Ammon's horn (tissue), 1 donor: ENCODE data around the gene SAMD3.
A peak's percentile ranks its signal among the peaks of the same experiment; 100 is the strongest.
"Not testable (repeated sequence)": the region's sequence is repeated elsewhere in the genome, so short reads cannot be mapped to it uniquely, and the experiment has no call there.

Source experiments
- DNase-seq: peaks from one replicate; pipeline ENCODE4 v3.0.0-alpha.2; 2016; ENCODE audit warnings: low spot score

The SAMD3 gene

GRCh38 chr6:130207979-130208649, 14.6 kb downstream of the SAMD3 start:
- no peak for DNase-seq

- DNase-seq, result no peak
These were observed 16.3 kb downstream of the SAMD3 start for GRCh38 chr6:130206479-130206878.

- no peak for DNase-seq
These were observed 18.4 kb downstream of the SAMD3 start for GRCh38 chr6:130204322-130204721.

DNA sequence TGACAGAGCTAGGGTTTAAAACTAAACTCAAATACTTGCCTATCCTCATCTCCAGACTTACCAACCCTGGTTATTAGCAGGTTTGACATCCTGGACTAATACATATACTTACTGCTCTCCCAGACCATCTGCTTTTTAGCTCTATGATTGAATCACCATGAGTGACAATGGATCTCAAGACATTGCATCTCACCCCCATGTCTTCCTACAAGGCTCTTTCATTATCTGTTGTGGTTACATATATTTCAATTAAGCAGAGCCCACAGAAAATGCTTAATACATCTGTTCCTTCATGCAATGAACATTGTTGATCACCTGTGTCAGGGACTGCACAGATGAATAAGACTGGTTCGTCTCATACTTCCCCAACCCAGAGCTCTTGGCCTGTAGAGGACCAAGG, 19.4 kb downstream of the SAMD3 start:
- DNase-seq, result no peak

DNA sequence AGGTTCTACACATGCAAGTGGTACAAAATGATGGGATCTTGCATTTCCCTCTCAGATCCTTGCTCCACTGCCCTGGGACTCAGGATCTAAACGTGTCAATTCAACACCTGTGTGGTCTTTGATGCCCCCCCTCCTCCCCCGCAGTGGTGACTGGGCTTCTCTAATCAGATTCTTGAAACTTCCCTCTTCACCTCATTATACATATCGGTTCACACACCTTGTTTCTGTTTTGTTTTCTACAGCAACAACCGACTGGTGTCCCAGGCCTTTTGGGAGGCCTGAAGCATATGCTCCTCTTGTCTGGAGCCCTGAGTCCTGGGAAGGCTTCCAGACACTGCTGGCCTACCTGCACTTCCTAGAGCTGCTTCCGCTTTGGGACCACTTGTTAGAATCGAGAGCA, 20.0 kb downstream of the SAMD3 start:
- DNase-seq, result no peak

GRCh38 chr6:130200020-130200419, 22.7 kb downstream of the SAMD3 start:
- no peak for DNase-seq

GRCh38 chr6:130198483-130199035, 24.2 kb downstream of the SAMD3 start:
- no peak for DNase-seq

- not testable (repeated sequence) for DNase-seq
These were observed 24.8 kb downstream of the SAMD3 start for GRCh38 chr6:130197816-130198482.

- not testable (repeated sequence) for DNase-seq
These were observed 28.3 kb downstream of the SAMD3 start for GRCh38 chr6:130194434-130194833.

DNA sequence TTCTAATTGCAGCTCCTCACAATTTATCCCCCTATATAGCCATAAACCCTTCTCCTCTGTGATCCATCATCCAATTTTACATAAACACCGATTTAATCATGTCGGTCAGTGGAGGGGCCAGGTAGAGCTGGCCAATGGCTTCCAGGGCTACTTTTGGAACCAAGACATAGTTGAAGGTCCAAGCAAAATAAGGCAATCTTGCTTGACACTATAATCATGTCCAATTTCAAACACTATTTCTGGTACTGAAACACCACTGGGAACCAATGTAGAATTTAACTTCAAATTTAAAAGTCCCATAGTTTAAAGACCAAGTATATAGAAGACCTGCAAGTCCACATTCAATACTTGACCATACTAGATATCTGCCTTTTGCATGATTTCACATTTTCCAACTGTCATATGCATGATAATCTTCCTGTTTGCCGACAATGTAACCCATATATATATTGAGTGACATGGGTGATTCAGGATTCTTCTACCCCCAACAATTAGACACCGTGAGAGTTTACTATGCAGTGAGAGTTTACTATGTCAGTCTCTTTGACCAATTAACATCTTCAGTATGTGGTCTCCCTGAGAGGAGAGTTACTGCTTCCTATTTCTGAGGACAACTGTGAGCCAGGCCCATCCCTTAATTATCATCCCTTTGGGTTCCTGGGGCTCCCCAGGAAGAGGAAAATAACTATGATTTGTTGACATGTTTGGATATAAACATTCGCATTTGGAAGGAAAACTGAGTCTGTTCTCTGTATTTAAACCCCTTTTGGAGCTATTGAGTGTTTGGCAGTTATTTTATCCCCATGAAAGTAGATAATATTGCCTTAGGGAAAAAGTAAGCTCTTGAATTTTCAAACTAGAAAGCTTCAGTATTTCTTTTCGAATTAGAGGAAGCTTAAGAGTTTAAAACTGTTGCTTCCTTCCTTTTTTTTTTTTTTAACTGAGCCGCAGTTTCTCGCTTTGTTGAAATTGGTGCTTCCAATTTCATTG, 31.8 kb downstream of the SAMD3 start:
- no peak for DNase-seq

- peak; percentile 3 for DNase-seq
These were observed 33.0 kb downstream of the SAMD3 start for GRCh38 chr6:130189531-130190397.

DNA sequence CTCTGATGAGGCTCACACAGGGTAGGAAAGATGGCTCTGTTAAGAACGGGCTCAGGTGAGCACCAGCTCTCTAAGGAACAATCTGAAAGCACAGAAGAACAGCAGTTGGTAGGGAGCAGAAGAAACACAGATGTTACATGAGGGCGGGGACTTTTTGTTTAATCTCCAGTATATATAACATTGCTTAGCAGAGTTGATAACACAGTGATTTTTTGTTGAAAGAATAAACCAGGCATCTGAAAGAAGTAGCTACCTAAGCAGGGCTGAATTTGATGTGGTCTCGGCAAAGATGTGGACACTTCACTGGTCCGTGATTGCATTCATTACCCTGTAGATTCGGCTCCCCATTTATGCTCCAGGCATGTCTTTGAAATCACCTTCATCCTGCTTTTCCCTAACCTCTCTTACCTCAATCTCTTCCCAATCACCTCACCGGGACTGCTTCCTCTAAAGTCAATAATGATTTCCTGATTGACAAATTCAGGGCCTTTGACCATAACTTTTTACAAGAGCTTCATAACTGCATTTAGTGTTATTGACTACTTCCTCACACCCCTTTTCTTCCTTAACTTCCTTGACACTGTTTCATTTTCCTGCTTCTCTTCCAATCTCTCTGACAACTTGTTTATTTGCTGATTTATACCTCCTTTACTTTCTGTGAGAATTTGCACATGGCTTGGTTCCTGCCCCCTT, 34.4 kb downstream of the SAMD3 start:
- DNase-seq, result no peak

- no peak for DNase-seq
These were observed 35.2 kb downstream of the SAMD3 start for GRCh38 chr6:130187335-130188206.

DNA sequence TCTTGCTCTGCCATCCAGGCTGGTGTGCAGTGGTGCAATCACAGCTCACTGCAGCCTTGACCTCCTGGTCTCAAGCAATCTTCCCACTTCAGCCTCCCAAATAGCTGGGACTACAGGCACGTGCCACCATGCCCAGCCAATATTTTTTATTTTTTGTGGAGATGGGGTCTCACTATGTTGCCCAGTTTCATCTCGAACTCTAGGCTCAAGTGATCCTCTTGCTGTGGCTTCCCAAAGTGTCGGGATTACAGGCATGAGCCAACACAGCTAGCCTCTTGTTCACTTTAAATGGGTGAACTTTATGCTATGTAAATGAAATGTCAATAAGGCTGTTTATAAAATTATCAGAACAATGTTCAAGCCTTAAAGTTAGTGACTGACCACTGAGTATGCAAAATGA, 37.1 kb downstream of the SAMD3 start:
- no peak for DNase-seq

- no peak for DNase-seq
These were observed 39.2 kb downstream of the SAMD3 start for GRCh38 chr6:130183271-130184222.

- no peak for DNase-seq
These were observed 40.3 kb downstream of the SAMD3 start for GRCh38 chr6:130182466-130182865.

DNA sequence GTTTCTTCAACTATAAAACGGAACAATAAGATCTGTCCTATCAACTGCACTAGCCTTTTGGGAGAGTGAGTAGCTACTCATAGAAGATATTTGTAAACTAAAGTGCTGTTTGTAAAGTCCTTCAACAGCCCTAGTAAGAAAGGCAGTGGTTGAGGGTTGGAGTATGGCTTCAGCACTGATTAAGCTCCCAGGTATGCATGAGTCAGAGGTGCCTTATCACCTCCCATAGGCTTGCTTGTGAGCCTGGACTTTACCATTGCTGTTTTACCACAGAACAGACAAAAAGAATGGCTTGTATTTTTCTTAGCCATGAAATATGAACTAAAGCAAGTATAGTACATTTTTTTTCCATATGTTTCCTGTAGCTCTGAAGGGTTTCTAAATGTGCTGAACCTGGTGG, 44.1 kb downstream of the SAMD3 start:
- no peak for DNase-seq

- DNase-seq, result no peak
These were observed 46.4 kb downstream of the SAMD3 start for GRCh38 chr6:130176378-130176777.
